NCI-H146 treated with DMSO at 0.1 percent for 48 hours (cell line): Measurements from ENCODE around the gene TSHZ1.

Source experiments
- DNase-seq: peaks from one replicate; lab custom pipeline; 2025; ENCODE audit not compliant: unreplicated experiment; lab: John Stamatoyannopoulos, UW

Gene TSHZ1

DNA sequence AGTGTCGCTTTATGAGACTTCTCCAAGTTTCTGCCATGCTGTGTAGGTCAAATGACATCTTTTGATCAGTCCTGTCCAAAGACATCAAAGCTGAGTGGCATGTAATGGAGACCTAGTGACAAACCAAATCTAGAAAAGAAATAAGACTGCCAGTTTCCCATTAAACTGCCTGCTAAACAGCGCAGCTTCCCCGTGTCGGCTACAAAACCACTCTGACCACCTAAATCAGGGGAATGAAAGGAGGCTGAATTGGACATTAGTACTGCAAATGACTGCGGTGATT lies 57.7 kb downstream of the TSHZ1 start:
- no peak for DNase-seq

- DNase-seq = peak; percentile 73
These were observed 58.6 kb downstream of the TSHZ1 start for GRCh38 chr18:75269124-75269680.

DNA sequence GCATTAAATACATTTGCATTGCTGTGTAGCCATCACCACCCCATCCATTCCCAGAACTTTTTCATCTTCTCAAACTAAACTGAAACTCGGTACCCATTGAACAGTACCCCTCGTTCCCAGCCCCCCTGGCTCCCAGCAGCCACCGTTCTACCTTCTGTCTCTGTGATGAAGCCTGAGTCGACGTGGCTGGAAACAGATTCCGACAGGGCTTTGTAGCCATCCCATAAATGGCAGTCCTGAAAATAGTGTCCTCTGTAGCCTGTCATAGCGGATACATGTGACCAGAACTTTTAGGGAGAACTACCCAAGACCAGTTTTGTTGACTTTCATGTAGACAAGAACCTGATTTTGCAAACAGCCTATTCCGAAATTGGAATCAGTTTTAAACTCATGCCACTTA lies 59.1 kb downstream of the TSHZ1 start:
- DNase-seq = no peak

- DNase-seq = no peak
These were observed 61.4 kb downstream of the TSHZ1 start for GRCh38 chr18:75271952-75272351.

DNA sequence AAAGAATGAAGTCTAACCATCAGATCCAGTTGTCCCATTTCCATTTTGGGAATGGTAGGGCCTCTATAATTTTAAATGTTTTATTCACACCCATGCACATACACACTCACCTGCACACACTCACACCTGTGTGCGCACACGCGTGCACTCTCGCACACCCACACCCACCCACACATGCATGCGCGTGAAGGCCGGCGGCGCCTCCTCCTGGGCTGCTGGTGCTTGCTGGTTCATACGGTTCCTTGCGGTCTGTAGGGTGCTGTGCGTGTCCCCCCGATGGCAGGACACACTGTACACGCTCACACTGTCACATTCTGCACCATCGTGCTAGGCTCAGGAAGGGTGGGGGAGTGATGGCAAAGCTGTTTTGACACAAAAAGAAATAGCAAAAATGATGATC lies 63.2 kb downstream of the TSHZ1 start:
- no peak for DNase-seq

DNA sequence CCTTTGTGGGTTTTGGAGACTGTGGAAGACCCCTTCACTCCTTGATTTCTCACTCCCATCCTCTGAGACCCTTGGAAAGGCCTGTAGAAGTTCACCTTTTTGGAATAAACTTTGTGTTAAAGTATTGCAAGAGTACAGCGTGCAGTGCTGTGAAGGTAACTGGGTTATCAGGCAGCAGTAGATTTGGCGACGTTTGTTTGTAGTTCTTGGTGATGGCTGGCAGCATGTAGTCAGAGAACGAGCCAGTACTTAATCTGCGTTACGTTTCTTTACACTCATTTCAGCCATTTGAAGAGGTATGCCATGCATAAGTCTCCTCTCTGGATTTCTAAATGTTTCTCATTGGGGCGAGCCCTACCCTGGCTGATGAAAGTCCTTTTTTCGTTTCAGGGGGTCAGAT lies 64.6 kb downstream of the TSHZ1 start:
- no peak for DNase-seq

GRCh38 chr18:75276818-75277609 lies 66.4 kb downstream of the TSHZ1 start:
- DNase-seq = no peak

GRCh38 chr18:75277610-75277928 lies 67.0 kb downstream of the TSHZ1 start:
- no peak for DNase-seq

GRCh38 chr18:75279381-75279780 lies 68.8 kb downstream of the TSHZ1 start:
- no peak for DNase-seq

DNA sequence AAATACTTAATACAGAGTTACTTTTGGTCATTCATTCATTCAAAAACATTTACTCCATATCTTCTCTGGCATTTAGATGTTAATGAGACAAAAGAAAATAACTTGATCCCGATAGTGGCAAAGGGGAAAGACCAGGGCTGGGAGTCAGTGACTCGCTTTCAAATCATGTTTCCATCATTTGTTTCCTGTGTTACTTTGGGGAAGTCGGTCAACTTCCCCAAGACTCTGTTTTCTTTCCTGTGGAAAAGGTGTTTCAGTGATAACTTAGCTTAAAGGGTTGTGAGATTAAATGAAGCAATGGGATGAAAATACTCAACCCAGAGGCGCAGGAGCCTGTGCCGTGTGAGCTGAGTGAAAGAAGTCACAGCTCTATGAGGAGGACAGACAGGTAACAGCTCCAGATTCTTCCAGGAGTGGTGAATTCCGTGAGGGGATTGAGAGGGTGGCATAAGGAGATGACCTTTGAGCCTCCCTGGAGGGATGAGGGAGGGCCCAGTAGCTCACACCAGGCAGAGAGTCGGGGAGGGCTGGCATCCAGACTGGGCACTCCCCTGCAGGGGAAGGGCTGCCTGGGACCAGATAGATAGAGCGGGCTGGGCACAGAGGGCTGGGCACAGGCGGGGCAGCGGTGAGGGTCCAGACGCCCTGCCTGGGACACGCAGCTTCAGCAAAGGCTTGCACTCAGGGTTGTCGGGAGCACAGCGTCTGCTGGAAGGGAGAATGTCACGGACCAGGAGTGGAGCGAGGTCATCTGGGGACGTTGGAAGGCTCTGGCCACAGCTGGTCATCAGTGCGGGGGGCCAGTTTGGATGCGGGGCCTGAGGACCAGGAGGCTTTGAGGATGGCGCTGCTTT lies 70.1 kb downstream of the TSHZ1 start:
- DNase-seq = no peak

DNA sequence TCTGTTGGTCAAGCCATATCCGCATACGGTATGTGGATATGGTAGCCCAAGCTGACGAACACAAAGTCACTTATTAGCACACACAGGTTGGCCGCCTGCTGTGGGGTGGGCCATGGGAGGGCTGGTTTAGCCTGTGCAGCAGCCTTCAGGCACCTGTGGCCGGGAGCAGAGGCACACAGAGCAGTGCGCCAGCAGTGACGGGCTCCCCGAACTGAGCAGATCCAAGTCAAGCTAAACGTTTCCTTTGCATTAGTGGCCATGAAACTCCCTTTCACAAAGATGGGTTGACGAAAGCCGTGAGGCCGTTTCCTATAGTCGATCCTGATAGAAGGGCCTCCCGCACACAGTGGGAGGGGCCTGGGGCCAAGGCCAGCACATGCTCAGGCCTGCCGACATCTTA lies 72.1 kb downstream of the TSHZ1 start:
- DNase-seq = no peak

DNA sequence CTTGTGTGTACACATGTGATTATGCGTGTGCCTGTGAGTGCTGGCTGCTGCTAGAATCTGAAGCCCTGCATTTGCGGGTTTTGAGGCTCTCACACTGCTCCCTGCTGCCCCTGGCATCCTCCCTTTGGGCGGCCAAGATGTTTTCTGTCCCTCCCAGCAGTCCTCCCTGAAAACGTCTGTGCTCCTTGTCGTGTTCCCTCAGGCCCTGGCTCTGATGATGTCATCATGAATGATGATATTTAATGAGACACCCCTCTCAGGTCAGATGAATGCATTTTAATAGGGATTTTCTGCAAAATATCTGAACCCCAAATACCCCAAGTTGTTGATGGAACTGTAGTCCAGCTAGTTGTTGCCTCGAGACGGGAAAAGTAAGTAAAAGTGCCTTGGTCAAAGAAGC lies 73.1 kb downstream of the TSHZ1 start:
- DNase-seq = no peak

DNA sequence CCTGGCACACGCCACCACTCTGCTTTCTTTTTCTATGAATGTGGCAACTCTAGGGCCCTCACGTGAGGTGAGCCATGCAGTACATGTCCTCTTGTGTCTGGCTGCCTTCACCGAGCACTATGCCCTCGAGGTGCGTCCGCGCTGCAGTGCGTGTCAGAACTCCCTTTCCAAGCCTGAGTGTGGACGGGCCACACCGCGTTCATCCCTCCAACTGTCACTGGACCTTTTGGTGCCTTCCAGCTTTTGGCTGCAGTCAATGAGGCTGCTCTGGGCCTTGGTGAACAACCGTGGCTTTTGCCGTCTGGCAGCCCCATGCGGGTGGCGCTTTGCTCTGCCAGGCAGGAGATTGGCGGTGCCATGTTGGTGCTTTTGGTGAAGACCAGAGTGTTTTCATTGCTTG lies 74.0 kb downstream of the TSHZ1 start:
- DNase-seq = no peak

GRCh38 chr18:75285876-75286275 lies 75.3 kb downstream of the TSHZ1 start:
- DNase-seq = no peak

DNA sequence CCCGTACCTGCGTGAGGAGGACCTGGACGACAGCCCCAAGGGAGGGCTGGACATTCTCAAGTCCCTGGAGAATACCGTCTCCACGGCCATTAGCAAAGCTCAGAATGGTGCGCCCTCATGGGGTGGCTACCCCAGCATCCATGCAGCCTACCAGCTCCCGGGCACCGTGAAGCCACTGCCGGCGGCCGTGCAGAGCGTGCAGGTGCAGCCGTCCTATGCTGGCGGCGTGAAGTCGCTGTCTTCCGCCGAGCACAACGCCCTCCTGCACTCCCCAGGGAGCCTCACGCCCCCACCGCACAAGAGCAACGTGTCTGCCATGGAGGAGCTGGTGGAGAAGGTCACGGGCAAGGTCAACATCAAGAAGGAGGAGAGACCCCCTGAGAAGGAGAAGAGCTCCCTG lies 76.4 kb downstream of the TSHZ1 start:
- DNase-seq = no peak

- DNase-seq = no peak
These were observed 77.1 kb downstream of the TSHZ1 start for GRCh38 chr18:75287700-75288099.

GRCh38 chr18:75289761-75290160 lies 79.2 kb downstream of the TSHZ1 start:
- no peak for DNase-seq

DNA sequence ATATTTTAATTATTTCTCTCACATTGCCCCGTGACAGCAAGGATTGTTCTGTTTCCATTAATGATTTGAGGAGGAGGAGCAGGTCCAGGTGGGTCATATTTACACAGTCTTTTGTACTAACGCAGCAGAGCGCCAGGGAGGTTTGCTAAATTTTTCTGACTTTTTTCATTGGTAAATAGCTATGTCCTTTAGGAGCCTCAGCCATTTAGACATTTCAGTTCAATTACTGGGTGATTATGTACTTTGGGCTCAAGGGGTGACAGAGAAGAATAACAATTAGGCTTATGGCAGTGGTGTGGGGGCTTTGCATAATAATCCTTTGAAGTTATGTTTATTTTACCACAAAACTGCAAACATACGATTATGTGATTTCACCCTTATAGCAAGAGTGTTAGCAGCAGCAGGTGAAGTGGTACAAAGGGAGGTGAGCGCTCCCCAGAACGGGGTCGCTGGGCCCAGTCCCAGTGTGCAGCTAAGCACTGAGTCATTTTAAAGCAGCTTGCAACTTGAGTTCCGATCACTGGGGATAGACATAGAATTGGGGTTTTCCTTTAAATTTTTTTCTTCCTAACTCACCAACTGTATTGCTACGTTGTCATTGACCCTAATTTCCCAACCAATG lies 80.3 kb downstream of the TSHZ1 start:
- peak; percentile 100 for DNase-seq

DNA sequence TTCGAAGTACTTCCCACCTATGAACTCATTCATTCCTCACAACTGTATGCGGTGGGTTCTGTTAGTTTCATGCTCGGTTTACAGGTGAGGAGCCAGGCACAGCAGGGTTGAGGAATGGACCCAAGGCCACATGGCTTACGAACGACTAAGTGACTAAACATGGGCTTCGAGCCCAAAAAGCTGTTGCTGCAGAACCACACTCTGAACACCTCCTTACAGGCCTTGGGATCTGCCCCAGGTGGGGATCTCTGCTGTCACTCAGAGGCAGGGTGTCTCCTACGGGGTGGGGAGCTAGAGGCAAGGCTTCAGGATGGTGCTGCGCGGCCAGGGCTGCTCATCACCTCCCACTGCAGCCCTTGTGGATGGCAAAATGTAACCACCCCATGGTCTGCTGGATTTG lies 80.9 kb downstream of the TSHZ1 start:
- no peak for DNase-seq

DNA sequence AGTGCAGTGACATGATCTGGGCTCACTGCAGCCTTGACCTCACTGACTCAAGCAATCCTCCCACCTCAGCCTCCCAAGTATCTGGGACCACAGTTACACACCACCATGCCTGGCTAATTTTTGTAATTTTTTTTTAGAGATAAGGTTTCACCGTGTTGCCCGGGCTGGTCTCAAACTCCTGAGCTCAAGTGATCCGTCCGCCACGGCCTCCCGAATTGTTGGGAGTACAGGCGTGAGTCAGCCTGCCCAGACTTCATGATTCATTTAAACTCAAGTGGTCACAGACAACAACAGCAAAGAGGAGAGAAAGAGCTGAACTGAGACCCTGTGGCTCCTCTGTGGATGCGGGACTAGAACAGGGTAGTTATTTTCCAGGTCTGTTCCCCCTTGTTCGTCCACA lies 83.0 kb downstream of the TSHZ1 start:
- DNase-seq = no peak

DNA sequence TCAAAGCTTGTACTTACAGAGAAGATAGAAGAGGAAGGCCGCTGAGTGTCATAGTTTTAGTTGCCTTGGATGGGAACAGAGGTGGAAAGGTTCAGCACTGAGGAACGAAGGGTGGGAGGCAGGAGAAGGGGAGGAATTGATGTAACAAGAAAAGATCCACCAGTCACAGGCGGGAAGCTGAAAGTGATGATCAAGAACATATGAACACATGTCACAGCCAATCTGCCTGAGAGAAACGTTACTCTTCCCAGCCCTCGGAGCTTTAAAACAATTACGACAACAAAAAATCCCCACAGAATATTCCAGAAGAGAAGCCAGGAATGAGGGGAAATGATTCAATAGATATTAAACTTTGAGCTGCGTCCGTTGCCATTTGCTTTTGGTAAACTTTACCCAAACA lies 87.1 kb downstream of the TSHZ1 start:
- no peak for DNase-seq
